ENCODE measurements around the gene ADM2. TPM values are rescaled to one million over a fixed set of nuclear protein-coding genes. Genes with fewer than 3 reads are reported as not detected.

The ADM2 gene
- total and polyA plus RNA-seq, 2 experiments from 2014 or later = 0.10 to 0.39 TPM

- no peak for TF ChIP-seq CTCF (IDR thresholded peaks at IDR 0.05; ENCODE audit: low read depth, low read length)
- Histone ChIP-seq H3K4me1 (ENCODE audit: low read depth) (no peaks in the 10 kb centered on the region), H3K27ac (no peak overlapping the region), H3K27me3 (no peaks in the 10 kb centered on the region), H3K4me3 (no peak overlapping the region), H3K9me3 (ENCODE audit: low read depth) (no peaks in the 10 kb centered on the region), H3K36me3 (peaks cover 8% of the 10 kb centered on the region)
- DNase-seq (ENCODE audit: low read depth in 1 of 2, low spot score in 1 of 2) = no peak
These were observed 20.8 kb downstream of the ADM2 start for GRCh38 chr22:50502096-50502495.

- DNase-seq (ENCODE audit: low read depth in 1 of 2, low spot score in 1 of 2) = no peak
- H3K27me3 ChIP-seq = no peaks in the 10 kb centered on the region
- no peak overlapping the region for H3K4me3 ChIP-seq
- H3K4me1 ChIP-seq (ENCODE audit: low read depth) = no peaks in the 10 kb centered on the region
- H3K27ac ChIP-seq = no peak overlapping the region
- no peak for TF ChIP-seq CTCF (IDR thresholded peaks at IDR 0.05; ENCODE audit: low read depth, low read length)
- peaks cover 8% of the 10 kb centered on the region for H3K36me3 ChIP-seq
- H3K9me3 ChIP-seq (ENCODE audit: low read depth) = no peaks in the 10 kb centered on the region
These were observed 21.5 kb downstream of the ADM2 start for GRCh38 chr22:50502628-50503474.

GRCh38 chr22:50503475-50504145 is 22.3 kb downstream of the ADM2 start:
- no peak overlapping the region for H3K27ac ChIP-seq
- no peaks in the 10 kb centered on the region for H3K9me3 ChIP-seq (ENCODE audit: low read depth)
- H3K4me1 ChIP-seq (ENCODE audit: low read depth) = peaks cover under 1% of the 10 kb centered on the region
- no peak overlapping the region for H3K4me3 ChIP-seq
- peaks cover 8% of the 10 kb centered on the region for H3K36me3 ChIP-seq
- no peak for TF ChIP-seq CTCF (IDR thresholded peaks at IDR 0.05; ENCODE audit: low read depth, low read length)
- no peaks in the 10 kb centered on the region for H3K27me3 ChIP-seq
- no peak for DNase-seq (ENCODE audit: low read depth in 1 of 2, low spot score in 1 of 2)

GRCh38 chr22:50504369-50505211 is 23.2 kb downstream of the ADM2 start:
- peaks cover 8% of the 10 kb centered on the region for H3K4me1 ChIP-seq (ENCODE audit: low read depth)
- no peak overlapping the region for H3K4me3 ChIP-seq
- TF ChIP-seq CTCF (IDR thresholded peaks at IDR 0.05; ENCODE audit: low read depth, low read length) = no peak
- no peak overlapping the region for H3K27ac ChIP-seq
- DNase-seq (ENCODE audit: low read depth in 1 of 2, low spot score in 1 of 2) = no peak
- H3K36me3 ChIP-seq = peaks cover 8% of the 10 kb centered on the region
- H3K9me3 ChIP-seq (ENCODE audit: low read depth) = no peaks in the 10 kb centered on the region
- H3K27me3 ChIP-seq = no peaks in the 10 kb centered on the region

GRCh38 chr22:50505276-50505775 is 24.0 kb downstream of the ADM2 start:
- no peak overlapping the region for H3K4me3 ChIP-seq
- DNase-seq (ENCODE audit: low read depth in 1 of 2, low spot score in 1 of 2) = no peak
- no peak overlapping the region for H3K27ac ChIP-seq
- H3K4me1 ChIP-seq (ENCODE audit: low read depth) = peaks cover 8% of the 10 kb centered on the region
- no peak for TF ChIP-seq CTCF (IDR thresholded peaks at IDR 0.05; ENCODE audit: low read depth, low read length)
- no peaks in the 10 kb centered on the region for H3K27me3 ChIP-seq
- no peaks in the 10 kb centered on the region for H3K9me3 ChIP-seq (ENCODE audit: low read depth)
- H3K36me3 ChIP-seq = peaks cover 8% of the 10 kb centered on the region

Measured in cardiac muscle cell (in vitro differentiated cells and primary cell).